Measurements from ENCODE around the gene PRKCH.

GRCh38 chr14:61341275-61342206 is 20.2 kb downstream of the PRKCH start:
- TF ChIP-seq ZNF670 (CRISPR knock-in tag; IDR thresholded peaks at IDR 0.05; ENCODE audit: borderline replicate concordance), result no peak
- TF ChIP-seq, protein P1, sequence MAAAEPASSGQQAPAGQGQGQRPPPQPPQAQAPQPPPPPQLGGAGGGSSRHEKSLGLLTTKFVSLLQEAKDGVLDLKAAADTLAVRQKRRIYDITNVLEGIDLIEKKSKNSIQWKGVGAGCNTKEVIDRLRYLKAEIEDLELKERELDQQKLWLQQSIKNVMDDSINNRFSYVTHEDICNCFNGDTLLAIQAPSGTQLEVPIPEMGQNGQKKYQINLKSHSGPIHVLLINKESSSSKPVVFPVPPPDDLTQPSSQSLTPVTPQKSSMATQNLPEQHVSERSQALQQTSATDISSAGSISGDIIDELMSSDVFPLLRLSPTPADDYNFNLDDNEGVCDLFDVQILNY (CRISPR knock-in tag; conservative IDR thresholded peaks at IDR 0.05), result no peak
- TF ChIP-seq CBX5 (CRISPR knock-in tag; IDR thresholded peaks at IDR 0.05; ENCODE audit: borderline replicate concordance), result no peak
- TF ChIP-seq ZBTB21 (CRISPR knock-in tag; IDR thresholded peaks at IDR 0.05), result no peak
- TF ChIP-seq CBFB (CRISPR knock-in tag; IDR thresholded peaks at IDR 0.05), result no peak
- no peak for TF ChIP-seq SMAD3 (CRISPR knock-in tag; IDR thresholded peaks at IDR 0.05)
- no peak for TF ChIP-seq ETV6 (CRISPR knock-in tag; conservative IDR thresholded peaks at IDR 0.05)
- TF ChIP-seq ATF1 (CRISPR knock-in tag; IDR thresholded peaks at IDR 0.05), result no peak
- TF ChIP-seq MED8 (CRISPR knock-in tag; IDR thresholded peaks at IDR 0.05; ENCODE audit: insufficient replicate concordance), result no peak
- no peak for TF ChIP-seq SRF (IDR thresholded peaks at IDR 0.05; ENCODE audit: low read depth, low read length)
- TF ChIP-seq CTCF (CRISPR knock-in tag; IDR thresholded peaks at IDR 0.05), result no peak
- TF ChIP-seq SALL1 (CRISPR knock-in tag; IDR thresholded peaks at IDR 0.05), result no peak
- TF ChIP-seq TBL1XR1 (IDR thresholded peaks at IDR 0.05; ENCODE audit: borderline replicate concordance, low read length, partially characterized antibody), result no peak
- no peak for TF ChIP-seq U2AF2 (IDR thresholded peaks at IDR 0.05; ENCODE audit: low read depth, low read length)
